ENCODE measurements around the gene TRIM74.
"Not testable (repeated sequence)": the region's sequence is repeated elsewhere in the genome, so short reads cannot be mapped to it uniquely, and the experiment has no call there.

The TRIM74 gene

DNA sequence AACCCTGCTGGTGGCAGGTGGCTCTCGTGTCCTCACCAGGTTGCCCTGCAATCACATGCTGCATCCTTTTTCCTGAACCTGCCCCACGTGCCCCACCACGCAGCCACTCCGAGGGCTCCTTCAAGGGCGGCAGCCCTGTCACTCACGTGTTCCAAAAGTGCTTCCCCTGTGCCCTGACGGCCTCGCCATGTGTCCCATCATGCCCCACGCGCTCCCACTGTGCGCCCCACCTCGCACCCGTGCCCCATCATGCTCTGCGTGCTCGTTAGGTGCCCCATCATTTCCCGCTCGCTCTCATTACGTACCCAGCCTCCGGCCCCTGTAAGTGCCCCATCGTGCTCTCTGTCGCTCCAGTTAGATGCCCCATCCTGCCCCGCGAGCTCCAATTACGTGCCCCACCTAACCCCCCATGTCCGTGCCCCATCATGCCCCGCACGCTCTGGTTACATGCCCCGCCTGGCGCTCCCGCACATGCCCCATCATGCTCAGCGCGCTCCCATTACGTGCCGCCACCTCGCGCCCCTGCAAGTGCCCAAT is at the start of gene TRIM74:
Gene TRIM74, minus strand, starts transcription at position 487 of the 537 bp plus-strand sequence. CDS start 3,309 bp downstream, outside the sequence.
- not testable (repeated sequence) for DNase-seq (ENCODE audit: extremely low read depth, low read depth)

GRCh38 chr7:73006491-73006890 is 37.2 kb upstream of the TRIM74 start:
- not testable (repeated sequence) for DNase-seq (ENCODE audit: extremely low read depth, low read depth)

DNA sequence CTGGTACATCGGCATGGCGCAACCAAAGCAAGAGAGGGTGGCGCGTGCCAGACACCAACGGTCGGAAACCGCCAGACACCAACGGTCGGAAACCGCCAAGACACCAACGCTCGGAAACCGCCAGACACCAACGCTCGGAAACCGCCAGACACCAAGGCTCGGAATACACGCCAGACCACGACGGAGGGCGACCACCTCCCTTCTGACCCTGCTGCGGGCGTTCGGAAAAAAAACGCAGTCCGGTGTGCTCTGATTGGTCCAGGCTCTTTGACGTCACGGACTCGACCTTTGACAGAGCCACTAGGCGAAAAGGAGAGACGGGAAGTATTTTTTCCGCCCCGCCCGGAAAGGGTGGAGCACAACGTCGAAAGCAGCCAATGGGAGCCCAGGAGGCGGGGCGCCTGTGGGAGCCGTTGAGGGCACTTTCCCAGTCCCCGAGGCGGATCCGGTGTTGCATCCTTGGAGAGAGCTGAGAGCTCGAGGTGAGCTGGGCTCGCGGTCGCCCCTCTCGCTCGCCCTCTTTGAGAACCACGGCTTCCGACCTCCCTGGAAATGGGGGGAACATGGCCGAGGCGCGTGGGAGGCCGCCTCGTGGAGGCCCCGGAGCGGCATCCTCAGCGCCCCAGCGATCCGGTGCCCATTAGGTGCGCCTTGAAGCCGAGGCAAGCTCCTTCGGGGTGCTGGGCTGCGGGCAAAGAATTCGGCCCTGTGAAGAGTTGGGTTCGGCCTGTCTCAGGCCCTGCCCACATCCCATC is 36.6 kb upstream of the TRIM74 start:
- DNase-seq (ENCODE audit: extremely low read depth, low read depth) = not testable (repeated sequence)

- DNase-seq (ENCODE audit: extremely low read depth, low read depth) = not testable (repeated sequence)
Observed at GRCh38 chr7:73005356-73005692, 36.1 kb upstream of the TRIM74 start.

GRCh38 chr7:72997887-72998468 is 28.7 kb upstream of the TRIM74 start:
- DNase-seq (ENCODE audit: extremely low read depth, low read depth) = not testable (repeated sequence)

GRCh38 chr7:72997447-72997846 is 28.2 kb upstream of the TRIM74 start:
- not testable (repeated sequence) for DNase-seq (ENCODE audit: extremely low read depth, low read depth)

- DNase-seq (ENCODE audit: extremely low read depth, low read depth) = not testable (repeated sequence)
Observed at GRCh38 chr7:72995484-72995883, 26.2 kb upstream of the TRIM74 start.

GRCh38 chr7:72990146-72990913 is 21.1 kb upstream of the TRIM74 start:
- not testable (repeated sequence) for DNase-seq (ENCODE audit: extremely low read depth, low read depth)

DNA sequence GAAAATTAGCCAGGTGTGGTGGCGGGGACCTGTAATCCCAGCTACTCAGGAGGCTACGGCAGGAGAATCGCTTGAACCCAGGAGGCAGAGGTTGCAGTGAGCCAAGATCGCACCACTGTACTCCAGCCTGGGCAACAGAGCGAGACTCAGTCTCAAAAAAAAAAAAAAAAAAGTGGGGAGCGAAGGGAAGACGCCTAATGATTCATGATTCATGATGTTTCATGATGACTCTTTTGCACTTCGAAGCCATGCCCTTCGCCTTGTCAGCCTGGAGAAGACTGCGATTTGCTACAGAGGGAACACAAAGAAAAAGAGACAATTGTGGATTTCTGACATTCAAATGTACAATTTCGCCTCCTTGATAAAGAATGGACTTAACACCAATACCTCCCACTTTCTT is 12.8 kb upstream of the TRIM74 start:
- DNase-seq (ENCODE audit: extremely low read depth, low read depth) = not testable (repeated sequence)

DNA sequence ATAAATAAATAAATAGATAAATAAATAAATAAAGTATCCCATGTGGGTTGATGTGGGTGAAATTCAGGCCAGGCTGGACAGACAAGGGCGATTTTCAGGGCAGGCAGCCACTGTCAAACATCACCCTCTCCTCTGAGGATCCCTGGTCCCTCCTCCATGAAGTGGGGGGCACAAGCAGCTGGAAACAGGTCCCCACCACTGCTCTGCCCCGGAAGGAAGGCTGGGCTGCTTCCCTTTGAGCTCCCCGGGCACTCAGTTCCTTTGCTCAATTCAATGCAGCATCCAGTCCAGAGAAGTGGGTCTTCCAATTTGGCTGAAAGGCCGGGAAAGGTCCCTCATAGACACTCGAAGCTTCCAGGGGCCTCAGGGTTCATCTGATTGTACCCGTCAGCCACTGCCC is 11.1 kb upstream of the TRIM74 start:
- not testable (repeated sequence) for DNase-seq (ENCODE audit: extremely low read depth, low read depth)

DNA sequence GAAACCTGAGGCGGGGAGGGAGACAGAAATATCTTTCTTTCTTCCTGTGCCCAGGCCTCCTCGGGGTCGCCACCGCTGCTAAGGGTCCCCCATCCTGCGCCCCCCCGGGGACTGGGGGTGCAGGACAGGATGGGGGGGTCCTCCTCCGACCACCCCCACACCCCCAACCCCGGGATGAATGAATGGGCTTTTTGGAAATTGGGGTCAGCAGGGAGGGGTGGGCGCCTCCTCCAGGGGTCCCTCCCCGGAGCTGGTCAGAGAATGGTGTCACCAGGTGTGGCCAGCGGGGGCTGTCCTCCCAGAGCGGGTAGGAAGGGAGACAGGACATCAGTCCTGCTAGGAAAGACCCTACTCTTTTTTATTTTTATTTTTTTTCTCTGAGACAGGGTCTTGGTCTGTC is 7.2 kb upstream of the TRIM74 start:
- DNase-seq (ENCODE audit: extremely low read depth, low read depth) = not testable (repeated sequence)

DNA sequence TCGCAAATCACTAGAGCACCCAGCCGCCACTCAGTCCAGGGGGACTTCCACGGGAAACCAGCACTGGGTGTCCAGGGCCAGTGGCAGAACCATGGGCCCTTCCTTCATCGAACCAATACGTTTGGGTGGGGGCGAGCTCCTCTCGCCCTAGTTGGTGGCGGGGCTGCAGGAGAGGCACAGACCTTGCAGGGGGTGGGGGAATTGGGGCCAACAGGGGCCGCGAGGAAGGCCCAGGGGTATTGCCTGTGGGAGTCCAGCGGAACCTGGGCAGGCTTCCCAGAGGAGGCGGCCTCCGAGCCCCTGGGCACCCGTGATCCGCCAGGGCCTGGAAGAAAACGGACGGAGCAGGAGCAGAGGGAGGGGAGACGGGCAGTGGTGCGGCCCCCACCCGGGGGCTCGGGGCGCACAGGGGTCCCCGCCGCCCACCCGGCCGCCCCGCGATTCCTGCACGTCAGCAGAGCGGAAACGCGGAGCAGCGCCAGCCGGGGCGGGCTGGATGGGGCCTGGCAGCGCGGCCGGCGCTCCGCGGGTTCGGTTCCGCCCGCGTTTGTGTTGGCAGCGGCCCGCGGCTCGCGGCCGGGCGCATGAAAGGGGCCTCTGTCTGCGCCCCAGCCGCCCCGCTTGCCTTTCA is 6.5 kb upstream of the TRIM74 start:
- DNase-seq (ENCODE audit: extremely low read depth, low read depth) = not testable (repeated sequence)

- not testable (repeated sequence) for DNase-seq (ENCODE audit: extremely low read depth, low read depth)
Observed at GRCh38 chr7:72974781-72975180, 5.5 kb upstream of the TRIM74 start.

DNA sequence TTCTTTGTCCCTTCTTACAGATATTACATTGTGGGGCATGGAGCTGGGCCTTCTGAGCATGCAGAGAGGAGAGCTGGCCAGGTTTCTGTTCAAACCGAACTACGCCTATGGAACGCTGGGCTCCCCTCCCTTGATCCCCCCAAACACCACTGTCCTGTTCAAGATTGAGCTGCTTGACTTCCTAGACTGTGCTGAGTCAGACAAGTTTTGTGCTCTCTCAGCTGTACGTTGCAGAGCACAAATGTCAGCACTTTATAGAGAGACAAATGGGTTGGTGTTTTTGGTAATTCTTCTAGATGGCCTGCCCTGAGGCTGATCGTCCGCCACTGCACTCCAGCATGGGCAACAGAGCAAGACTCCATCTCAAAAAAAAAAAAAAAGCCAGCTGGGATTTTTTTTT is 2.2 kb upstream of the TRIM74 start:
- DNase-seq (ENCODE audit: extremely low read depth, low read depth) = not testable (repeated sequence)

DNA sequence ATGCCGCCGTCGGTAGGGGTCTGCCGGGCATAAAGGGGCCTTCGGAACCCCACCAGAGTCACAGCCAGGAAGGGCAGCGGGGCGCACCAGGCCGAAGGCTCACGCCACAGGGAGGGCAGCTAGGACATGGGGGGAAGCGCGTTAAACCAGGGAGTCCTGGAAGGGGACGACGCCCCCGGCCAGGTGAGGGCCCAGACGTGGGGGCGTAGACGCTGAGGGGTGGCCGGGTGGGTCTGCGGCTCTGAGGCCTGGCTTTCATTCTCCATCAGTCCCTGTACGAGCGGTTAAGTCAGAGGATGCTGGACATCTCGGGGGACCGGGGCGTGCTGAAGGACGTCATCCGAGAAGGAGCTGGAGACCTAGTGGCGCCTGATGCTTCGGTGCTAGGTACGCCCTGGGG is 422 bp upstream of the TRIM74 start:
- DNase-seq (ENCODE audit: extremely low read depth, low read depth) = not testable (repeated sequence)

- not testable (repeated sequence) for DNase-seq (ENCODE audit: extremely low read depth, low read depth)
Observed at GRCh38 chr7:72966892-72967291, 2.4 kb downstream of the TRIM74 start.

DNA sequence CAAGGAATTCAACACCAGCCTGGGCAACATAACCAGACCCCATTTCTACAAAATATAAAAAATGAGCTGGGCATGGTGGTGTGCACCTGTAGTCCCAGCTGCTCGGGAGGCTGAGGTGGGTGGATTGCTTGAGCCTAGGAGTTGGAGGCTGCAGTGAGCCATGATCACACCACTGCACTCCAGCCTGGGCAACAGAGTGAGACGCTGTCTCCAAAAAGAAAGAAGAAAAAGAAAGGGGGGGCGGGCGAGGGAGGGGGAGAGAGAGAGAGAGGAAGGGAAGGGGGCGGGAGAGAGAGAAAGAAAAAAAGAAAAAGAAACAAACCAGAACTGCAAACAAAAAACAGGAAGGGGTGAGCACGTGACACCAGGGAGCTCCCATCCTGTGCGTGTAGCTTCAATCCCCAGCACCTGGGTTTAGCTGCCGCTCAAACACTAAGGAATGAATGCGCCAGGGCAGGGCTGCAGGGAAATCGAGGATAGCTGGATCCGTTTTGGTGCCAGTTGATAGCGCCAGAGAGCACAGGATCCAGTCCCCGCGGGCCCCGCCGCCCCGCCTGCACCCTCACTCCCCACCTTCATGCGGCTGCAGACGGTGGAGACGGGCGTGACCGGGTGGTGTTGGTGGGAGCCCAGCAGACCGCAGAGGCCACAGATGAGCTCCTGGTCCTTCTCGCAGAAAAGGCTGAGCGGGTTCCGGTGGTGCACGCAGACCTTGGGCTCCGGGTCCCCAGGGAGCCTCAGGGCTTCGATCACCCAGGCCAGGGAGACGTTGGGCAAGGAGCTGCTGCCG is 3.9 kb downstream of the TRIM74 start:
- not testable (repeated sequence) for DNase-seq (ENCODE audit: extremely low read depth, low read depth)

GRCh38 chr7:72963056-72963455 is 6.2 kb downstream of the TRIM74 start:
- not testable (repeated sequence) for DNase-seq (ENCODE audit: extremely low read depth, low read depth)

DNA sequence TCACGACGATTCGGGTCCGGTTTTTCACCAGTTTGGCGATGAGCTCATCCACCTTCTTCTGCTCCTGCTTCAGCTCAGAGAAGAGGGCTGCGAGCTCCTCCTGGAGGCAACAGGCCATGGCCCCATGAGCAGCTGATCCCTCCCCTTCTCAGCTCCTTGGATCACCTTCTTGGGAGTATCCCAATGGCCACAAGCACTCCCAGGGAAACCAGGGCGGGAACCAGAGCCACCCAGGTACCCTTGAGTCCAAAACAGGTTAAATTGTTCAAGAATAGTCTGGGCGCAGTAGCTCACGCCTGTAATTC is 8.0 kb downstream of the TRIM74 start:
- DNase-seq (ENCODE audit: extremely low read depth, low read depth) = not testable (repeated sequence)

DNA sequence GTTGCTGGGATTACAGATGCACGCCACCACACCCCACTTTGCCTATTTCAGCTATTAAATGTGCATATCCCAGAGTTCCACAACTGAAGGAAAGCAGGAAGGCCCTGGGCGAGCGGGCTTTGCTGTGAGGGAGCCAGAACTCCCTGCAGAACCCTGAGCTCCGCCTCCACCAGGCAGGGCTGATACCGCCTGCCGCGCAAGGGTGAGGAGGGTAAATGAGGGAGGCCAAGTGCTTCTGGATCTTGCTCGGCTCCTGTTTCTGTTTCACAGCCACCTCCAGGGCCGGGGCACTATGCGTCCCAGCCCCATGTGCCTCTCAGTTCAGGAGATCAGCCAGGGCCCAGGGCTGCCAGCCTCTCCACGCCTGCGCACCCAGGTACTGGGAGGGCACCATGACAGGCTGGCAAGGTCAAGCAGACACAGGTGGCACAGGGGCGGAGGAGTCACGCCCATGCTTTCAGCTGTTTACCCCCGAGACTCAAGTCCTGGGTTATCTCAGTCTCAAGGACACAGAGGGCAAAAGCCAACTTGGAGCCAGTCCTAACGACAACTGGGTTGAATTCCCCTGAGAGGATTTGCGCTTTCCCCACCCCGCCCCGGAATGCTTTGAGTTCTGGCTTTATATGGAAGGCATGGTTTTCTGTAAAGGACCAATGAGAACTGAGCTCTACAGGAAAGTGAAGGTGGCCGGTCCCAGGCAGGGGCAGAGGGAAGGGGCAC is 8.5 kb downstream of the TRIM74 start:
- DNase-seq (ENCODE audit: extremely low read depth, low read depth) = not testable (repeated sequence)
